ES-I3 (cell line): ENCODE results near the gene STARD3NL.
"Not testable (repeated sequence)": the region's sequence is repeated elsewhere in the genome, so short reads cannot be mapped to it uniquely, and the experiment has no call there.

ENCODE experiments used
- H3K36me3 ChIP-seq: 2 replicates; pipeline ENCODE4 v1.6.1; 2013; ENCODE audit warnings: mild to moderate bottlenecking, low read length, control low read depth, moderate library complexity; ENCODE audit not compliant: insufficient read depth
- H3K4me1 ChIP-seq: 2 replicates; pipeline ENCODE4 v1.6.1; 2013; ENCODE audit warnings: mild to moderate bottlenecking, control low read depth, low read length; ENCODE audit not compliant: insufficient read depth
- H3K9ac ChIP-seq: 2 replicates; pipeline ENCODE4 v1.6.1; 2013; ENCODE audit warnings: low read depth, mild to moderate bottlenecking, low read length, moderate library complexity
- H3K9me3 ChIP-seq: 2 replicates; pipeline ENCODE4 v1.6.1; 2013; ENCODE audit warnings: mild to moderate bottlenecking, low read length, moderate library complexity; ENCODE audit not compliant: control insufficient read depth, insufficient read depth

The STARD3NL gene

DNA sequence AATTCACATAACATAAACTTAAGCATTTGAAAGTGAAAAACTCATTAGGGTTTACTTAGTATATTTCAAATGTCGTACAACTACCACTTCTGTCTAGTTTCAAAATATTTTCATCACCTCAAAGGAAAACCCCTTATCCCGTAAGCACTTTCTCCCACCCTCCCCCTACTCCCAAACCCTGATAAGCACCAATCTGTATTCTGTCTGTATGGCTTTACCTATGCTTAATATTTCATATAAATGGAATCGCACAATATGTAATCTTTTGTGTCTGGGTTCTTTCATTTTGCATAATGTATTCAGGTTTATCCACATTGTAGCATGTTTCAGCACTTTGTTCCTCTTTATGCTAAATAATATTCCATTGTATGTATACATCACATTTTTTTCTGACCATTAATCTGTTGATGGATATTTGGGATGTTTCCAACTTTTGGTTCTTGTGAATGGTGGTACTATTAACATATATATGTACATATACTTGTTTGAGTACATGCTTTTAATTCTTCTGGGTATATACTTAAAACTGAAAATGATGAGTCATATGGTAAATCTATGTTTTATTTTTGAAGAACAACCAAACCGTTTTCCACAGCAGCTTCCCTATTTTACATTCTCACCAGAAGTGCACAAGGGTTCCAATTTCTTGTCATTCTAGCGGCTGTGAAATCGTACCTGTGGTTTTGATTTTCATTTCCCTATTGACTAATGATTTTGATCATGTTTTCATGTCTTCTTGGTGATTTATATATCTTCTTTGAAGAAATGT, 6.2 kb upstream of the STARD3NL start:
- Histone ChIP-seq H3K4me1 (no peaks in the 10 kb centered on the region), H3K9ac (no peak overlapping the region), H3K36me3 (no peaks in the 10 kb centered on the region)

DNA sequence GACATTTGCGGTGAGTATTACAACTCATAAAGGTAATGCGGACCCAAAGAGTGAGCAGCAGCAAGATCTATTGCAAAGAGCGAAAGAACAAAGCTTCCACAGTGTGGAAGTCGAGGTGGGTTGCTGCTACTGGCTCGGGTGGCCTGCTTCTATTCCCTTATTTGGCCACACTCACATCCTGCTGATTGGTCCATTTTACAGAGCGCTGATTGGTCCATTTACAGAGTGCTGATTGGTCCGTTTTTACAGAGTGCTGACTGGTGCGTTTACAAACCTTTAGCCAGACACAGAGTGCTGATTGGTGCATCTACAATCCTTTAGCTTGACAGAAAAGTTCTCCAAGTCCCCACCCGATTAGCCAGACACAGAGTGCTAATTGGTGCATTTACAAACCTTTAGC, 2.5 kb upstream of the STARD3NL start:
- not testable (repeated sequence) for H3K36me3 ChIP-seq, H3K4me1 ChIP-seq, H3K9ac ChIP-seq, H3K9me3 ChIP-seq

More for the DNA sequence above, 6.2 kb upstream of the STARD3NL start:
- H3K9me3 ChIP-seq: peaks cover 5% of the 10 kb centered on the region; the same call in 1 of the 2 replicates

DNA sequence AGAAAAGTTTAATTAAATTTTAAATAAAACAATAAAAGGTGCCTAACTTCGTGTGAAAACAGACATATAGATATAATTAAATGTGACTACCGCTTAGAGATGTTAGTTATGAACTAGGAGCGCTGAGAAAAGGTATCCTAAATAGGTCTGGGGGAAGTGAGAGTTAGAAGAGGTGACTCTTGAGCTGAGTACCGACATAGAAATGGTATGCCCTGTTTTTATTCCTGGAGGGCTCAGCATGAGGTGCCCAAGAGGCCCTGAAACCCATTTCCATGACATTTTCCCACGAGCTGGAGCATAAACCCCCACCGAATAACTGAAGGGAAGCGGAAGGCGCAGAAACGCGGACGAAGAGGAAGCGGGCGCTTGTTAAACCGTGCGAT, 433 bp upstream of the STARD3NL start:
- peak overlapping the region; percentile 90; the same call in 1 of the 2 replicates for H3K9ac ChIP-seq
- 0 out of 2 replicates have a peak, but pooled peaks cover 8% of the 10 kb centered on the region for H3K4me1 ChIP-seq
- peaks cover 3% of the 10 kb centered on the region; the same call in 1 of the 2 replicates for H3K9me3 ChIP-seq
- H3K36me3 ChIP-seq: no peaks in the 10 kb centered on the region

DNA sequence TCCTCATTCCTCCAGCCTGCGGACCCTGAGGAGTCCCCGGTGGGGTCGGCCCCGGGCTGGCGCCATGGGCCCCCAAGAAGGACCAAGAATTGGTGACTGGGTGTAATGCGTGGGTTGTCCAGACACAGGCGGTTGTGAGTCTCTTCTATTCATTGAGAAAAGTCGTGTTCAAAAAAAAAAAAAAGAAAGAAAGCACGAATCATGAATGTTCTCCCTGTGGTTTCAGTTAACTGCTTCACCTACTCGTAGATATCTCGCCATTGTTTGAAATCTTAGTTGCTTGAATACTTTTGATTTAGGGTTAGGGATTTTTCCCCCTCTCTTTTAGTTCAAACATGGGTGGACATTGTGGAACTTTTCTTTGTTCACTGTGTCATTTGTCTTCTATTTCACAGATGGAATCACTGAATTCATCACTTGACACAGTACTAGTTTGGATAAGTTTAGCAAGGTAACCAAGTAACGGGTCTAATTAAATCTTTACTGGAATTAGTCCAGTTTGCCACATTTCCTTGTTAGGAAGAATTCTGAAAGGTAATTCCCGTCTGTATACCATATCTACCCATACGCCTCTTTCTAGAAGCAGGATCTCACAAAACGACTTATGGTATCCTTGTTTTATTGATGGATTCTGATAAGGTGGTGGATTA, 775 bp downstream of the STARD3NL start:
- Histone ChIP-seq H3K36me3 (no peaks in the 10 kb centered on the region), H3K9ac (peak overlapping the region; percentile 90), H3K9me3 (no peaks in the 10 kb centered on the region), H3K4me1 (0 out of 2 replicates have a peak, but pooled peaks cover 8% of the 10 kb centered on the region)

DNA sequence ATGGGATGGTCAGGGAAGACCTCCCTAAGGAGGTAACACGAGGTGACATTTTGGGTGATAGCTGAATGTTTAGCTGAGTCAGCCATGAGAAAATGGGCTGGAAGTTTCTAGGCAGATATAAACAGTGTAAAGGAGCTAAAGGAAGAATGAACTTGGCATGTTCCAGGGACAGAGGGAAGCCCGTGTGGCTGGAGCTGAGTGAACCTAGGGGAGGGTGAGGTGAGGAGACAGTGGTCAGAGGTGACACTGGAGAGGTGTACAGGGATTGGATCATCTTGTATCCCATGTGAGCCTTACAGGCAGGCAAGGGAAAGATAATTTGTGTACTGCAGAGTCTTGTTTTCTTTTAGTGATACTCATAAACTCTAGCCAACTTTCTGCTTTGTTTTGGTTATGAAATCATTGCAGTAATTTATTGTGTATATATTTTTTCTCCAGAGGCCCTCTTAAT, 1.8 kb downstream of the STARD3NL start:
- Histone ChIP-seq H3K9ac (no peak overlapping the region), H3K36me3 (no peaks in the 10 kb centered on the region), H3K4me1 (0 out of 2 replicates have a peak, but pooled peaks cover 8% of the 10 kb centered on the region), H3K9me3 (no peaks in the 10 kb centered on the region)

DNA sequence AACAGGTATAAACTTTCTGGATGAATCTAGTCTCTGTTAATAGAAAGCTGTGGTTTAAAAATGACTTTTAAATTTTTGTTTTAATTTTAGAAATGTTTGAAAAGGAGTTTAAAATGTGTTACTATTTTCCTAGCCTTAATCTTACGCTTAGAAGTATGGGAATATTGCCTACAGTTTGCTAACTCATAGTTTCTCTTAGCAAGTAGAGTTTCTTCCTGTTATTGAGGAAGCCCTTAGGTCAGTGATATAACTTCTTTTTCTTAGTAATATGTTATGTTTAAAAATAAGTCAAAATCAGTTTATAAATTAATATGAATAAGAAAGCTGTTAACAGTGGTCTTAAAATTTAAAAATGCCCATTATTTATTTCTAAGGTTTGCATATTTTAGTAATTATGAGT, 3.1 kb downstream of the STARD3NL start:
- Histone ChIP-seq H3K36me3 (no peaks in the 10 kb centered on the region), H3K9ac (no peak overlapping the region)

DNA sequence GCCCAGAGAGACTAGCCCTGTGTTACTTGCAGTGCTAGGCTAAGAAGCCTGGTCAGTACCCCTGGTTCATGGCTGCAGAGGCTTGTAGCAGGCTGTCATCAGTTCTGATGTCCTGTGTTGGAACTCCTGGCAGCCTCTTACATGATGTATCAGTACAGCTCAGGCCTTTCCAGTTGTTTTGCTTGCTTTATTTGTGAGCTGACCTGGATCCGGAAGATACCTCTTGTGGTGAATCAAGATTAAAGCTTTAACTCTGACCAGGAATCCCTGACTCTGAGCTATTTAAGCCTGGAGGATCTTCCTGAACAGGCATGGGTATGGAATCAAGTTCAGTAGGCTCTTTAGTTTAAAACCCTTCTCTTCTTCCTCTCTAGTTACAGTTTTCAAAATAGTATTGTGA, 4.4 kb downstream of the STARD3NL start:
- H3K4me1 ChIP-seq: peaks cover 30% of the 10 kb centered on the region
- no peaks in the 10 kb centered on the region for H3K9me3 ChIP-seq
- no peaks in the 10 kb centered on the region for H3K36me3 ChIP-seq
- no peak overlapping the region for H3K9ac ChIP-seq

More for the DNA sequence above, 3.1 kb downstream of the STARD3NL start:
- H3K9me3 ChIP-seq: no peaks in the 10 kb centered on the region
- peaks cover 17% of the 10 kb centered on the region; the same call in 1 of the 2 replicates for H3K4me1 ChIP-seq

DNA sequence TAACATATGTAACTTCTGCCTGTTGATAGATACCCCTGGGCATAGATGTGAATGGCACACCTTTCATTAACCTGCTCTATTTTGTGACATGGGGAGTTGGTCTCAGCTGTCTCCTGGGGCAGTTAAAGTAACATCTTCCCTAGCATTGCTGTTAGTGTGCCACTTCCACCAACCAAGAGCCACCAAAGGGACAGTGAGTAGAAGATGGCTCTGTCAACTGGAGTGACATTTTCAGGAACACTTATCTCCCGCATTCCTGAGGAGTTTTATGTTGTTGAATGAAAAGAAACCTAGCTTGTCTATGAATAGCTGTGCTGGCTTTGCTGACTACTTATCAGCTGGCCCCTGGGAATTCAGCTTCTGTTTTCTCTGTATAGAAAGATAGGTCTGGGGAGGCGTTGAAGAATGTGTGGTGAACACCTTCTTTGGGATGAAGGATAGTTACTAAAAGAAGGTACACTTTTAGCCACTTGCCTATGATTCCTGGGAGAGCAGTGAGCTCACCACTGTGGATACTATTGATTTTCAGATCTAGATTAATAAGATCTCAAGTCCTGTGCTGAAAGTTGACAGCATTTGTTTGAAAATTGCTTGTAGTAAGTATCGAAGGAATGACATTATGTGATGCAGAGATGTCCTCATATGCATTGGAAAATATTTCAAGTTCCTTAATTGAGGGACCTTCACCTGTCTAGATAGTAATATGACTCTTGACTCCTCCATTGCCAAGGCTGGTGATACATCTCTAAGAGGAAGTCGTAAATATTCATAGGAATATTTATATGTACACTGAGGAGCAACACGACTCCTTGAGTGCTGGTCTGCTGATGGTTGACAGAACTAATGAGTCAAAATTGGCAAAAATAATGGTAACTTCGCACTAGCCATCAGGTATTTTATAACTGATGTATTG, 7.6 kb downstream of the STARD3NL start:
- Histone ChIP-seq H3K9me3 (no peaks in the 10 kb centered on the region), H3K4me1 (peaks cover 44% of the 10 kb centered on the region), H3K9ac (no peak overlapping the region), H3K36me3 (no peaks in the 10 kb centered on the region)

DNA sequence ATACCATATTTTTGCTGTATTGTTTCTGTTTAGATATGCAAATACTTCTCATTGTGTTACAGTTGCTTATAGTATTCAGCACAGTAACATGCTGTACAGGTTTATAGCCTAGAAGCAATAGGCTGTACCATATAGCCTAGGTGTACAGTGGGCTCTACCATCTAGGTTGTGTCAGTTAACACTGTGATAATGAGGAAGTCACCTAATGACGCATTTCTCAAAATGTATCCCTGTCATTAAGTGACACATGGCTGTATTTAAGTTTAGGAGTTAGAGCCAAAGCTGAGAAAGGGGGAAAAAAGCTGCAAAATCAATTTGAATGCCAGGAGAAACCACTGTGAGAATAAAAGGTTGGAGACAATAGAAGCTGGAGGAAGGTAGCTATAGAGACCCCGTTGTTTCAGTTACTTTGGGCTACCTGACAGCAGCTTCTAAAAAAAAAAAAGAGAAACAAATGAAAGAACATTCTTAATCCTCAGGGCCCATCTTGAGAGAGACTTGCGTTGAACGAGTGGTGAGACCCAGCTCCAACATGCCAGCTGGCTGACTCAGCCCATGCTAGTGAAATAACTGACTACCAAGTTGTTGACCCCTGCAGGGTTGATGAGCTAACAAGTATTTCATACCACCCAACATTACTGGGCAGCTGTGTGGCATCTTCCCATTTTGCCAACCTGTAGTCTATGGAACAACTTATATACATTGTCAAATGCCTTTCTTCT, 8.7 kb downstream of the STARD3NL start:
- Histone ChIP-seq H3K36me3 (no peaks in the 10 kb centered on the region), H3K9ac (no peak overlapping the region), H3K9me3 (no peaks in the 10 kb centered on the region), H3K4me1 (peaks cover 44% of the 10 kb centered on the region)

DNA sequence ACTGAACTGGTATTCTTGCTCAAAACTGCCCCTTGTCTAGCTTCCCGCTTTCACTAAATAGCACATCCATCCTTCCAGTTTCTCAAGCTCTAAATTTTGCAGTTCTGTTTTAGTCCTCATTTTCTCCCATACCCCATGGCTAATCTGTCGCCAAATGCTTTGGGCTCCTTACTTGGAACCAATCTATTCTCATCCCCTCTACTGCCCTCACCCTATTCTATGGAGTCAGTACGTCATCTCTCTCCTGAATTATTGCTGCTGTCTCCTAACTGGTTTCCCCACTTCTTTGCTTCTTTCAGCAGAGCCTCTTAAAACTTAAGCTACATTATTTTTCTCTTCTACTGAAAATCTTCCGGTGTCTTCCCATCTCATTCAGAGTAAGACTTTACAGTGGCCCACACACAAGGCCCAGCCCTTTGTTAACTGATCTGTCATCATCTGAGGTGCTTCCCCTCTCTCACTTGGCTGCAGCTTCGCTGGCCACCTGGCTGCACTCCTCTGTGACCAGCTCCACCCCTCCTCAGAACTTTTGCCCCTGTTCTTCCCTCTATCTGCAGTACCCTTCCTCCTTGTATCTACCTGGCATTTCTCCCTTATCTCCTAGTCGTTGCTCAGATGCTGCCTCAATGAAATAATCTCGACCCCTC, 9.9 kb downstream of the STARD3NL start:
- Histone ChIP-seq H3K9me3 (0 out of 2 replicates have a peak, but pooled peaks cover 2% of the 10 kb centered on the region), H3K4me1 (peaks cover 44% of the 10 kb centered on the region), H3K36me3 (no peaks in the 10 kb centered on the region), H3K9ac (no peak overlapping the region)

DNA sequence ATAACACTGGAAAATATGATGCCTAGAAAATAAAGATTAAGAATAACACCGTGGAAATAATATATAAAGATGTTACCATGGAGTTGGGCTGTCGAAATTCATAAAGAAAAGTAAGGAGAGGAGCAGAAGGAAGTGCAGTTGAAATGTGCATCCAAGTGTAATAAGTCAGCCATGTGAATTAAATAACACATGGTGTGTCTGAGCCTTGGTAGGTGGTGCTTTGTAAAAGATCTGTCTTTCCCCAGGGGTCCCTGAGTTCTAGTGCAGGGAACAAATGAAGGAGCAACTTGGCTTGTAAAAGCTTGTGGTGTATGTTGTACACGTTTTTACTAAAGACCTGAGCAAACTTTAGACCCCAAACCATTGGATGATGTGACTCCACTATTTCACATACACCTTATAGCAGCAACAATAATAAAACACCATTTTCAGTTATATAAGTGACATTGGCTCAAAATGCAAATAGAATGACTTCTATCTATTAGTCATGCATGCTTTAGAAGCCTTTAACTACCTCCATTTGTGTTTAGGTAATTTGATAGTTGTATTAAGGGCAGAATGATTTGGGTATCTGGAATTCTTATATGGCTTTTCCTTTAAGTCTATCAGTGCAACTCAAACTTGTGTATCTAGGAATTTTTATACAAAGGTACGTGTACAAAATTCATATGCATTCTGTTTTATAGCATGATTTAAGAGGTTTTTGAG, 11.3 kb downstream of the STARD3NL start:
- Histone ChIP-seq H3K9me3 (0 out of 2 replicates have a peak, but pooled peaks cover 2% of the 10 kb centered on the region), H3K9ac (no peak overlapping the region), H3K4me1 (peaks cover 44% of the 10 kb centered on the region), H3K36me3 (no peaks in the 10 kb centered on the region)

DNA sequence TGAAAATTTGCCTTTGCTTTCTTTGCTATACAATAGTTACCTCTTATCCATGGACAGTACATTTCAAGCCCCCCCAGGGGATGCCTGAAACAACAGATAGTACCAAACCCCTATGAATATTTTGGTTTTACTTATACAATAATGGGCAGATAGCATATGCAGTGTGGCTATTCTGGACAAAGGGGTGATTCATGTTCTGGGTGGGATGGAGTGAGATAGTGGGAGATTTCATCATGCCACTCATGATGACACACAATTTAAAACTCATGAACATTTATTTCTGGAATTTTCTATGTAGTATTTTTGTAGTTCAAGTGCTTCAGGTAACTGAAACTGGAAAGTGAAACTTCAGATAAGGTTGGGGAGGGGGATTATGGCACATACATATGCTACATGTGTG, 12.0 kb downstream of the STARD3NL start:
- peaks cover 44% of the 10 kb centered on the region for H3K4me1 ChIP-seq
- no peaks in the 10 kb centered on the region for H3K36me3 ChIP-seq

DNA sequence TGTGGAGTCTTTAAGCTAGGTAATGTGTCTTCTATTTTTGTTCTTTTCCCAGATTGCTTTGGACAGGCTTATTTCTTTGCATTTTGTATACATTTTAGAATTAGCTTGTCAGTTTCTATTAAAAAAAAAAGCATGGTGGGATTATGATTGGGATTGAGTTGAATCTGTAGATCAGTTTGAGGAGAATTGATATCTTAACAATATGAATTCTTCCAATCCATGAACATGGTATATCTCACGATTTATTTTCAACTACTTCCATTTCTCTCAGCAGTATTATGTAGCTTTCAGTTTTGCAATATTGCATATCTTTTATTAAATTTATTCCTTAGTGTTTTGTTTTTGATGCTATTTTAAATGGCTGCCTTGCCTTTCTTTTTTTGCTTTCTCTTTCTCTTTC, 13.7 kb downstream of the STARD3NL start:
- Histone ChIP-seq H3K4me1 (peaks cover 35% of the 10 kb centered on the region), H3K9ac (no peak overlapping the region), H3K9me3 (0 out of 2 replicates have a peak, but pooled peaks cover 2% of the 10 kb centered on the region), H3K36me3 (no peaks in the 10 kb centered on the region)

More for the DNA sequence above, 12.0 kb downstream of the STARD3NL start:
- 0 out of 2 replicates have a peak, but pooled peaks cover 2% of the 10 kb centered on the region for H3K9me3 ChIP-seq
- H3K9ac ChIP-seq: no peak overlapping the region
